ENCODE results near the gene ADGRV1.
"Not testable (repeated sequence)": the region's sequence is repeated elsewhere in the genome, so short reads cannot be mapped to it uniquely, and the experiment has no call there.

ADGRV1 gene

DNA sequence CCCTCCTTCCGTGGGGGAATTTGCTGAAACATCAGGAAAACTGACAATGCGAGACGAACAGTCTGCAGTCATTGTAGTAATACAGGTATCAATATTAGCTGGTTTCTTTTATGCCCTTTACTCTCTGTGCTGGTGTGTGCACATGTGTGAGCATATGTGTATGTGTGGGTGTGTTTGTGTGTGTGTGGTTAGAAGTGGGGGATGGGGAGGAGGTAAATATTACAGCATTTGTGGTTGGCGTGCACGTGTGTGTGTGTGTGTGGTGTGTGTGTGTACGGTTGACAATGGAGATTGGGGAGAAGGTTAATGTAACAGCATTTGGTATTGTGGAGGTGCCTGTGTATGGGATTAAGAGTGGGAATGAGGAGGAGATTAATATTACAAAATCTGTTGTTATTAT is 219.4 kb downstream of the ADGRV1 start:
- H3K9me3 Mint-ChIP-seq = no peaks in the 10 kb centered on the region

DNA sequence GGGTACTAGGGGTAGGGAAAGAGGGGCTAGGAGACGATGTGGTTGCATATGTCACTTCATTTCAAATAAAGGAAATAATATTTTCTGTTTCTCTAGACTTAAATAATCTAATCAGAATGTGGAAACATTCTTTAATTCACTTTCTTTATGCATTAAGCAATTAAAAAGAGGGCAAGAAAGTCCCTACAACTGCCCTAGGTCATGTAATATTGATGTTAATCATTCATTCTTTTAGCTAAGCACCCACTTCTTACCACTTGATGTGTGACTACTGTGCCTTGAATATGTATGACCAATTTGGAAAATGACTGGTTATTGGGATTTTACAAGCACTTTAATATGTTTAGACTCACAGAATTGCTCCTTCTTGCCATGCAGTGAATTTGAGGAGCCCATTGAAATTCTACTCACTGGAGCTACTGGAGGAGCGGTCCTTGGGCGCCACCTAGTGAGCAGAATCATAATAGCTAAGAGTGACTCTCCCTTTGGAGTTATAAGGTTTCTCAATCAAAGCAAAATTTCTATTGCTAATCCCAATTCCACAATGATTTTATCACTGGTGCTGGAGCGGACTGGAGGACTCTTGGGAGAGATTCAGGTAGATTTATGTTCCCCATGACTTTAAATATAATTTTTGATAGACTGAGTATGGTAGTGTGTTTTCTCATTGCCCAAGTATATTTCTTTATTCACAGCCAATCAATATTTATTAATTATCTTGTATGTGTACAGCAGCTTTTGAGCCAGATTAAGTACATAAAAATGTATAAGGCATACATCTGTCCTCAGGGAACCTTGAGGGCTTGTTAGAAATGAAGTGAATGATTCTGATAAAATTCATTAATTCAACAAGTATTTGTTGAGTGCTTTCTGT is 225.1 kb downstream of the ADGRV1 start:
- Mint-ChIP-seq H3K4me3 (no peak overlapping the region), H3K9me3 (no peaks in the 10 kb centered on the region), H3K27me3 (ENCODE audit: low read depth) (no peaks in the 10 kb centered on the region), H3K4me1 (no peaks in the 10 kb centered on the region), H3K36me3 (ENCODE audit: low read depth) (peaks cover 2% of the 10 kb centered on the region), H3K27ac (no peak overlapping the region)
- TF ChIP-seq, protein P1, sequence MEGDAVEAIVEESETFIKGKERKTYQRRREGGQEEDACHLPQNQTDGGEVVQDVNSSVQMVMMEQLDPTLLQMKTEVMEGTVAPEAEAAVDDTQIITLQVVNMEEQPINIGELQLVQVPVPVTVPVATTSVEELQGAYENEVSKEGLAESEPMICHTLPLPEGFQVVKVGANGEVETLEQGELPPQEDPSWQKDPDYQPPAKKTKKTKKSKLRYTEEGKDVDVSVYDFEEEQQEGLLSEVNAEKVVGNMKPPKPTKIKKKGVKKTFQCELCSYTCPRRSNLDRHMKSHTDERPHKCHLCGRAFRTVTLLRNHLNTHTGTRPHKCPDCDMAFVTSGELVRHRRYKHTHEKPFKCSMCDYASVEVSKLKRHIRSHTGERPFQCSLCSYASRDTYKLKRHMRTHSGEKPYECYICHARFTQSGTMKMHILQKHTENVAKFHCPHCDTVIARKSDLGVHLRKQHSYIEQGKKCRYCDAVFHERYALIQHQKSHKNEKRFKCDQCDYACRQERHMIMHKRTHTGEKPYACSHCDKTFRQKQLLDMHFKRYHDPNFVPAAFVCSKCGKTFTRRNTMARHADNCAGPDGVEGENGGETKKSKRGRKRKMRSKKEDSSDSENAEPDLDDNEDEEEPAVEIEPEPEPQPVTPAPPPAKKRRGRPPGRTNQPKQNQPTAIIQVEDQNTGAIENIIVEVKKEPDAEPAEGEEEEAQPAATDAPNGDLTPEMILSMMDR (IDR thresholded peaks at IDR 0.05; ENCODE audit: unreplicated experiment in 3 of 3) = peak; percentile 89 to 95 (median 94)

More for the DNA sequence above, 219.4 kb downstream of the ADGRV1 start:
- no peaks in the 10 kb centered on the region for H3K4me1 Mint-ChIP-seq
- H3K27me3 Mint-ChIP-seq (ENCODE audit: low read depth) = no peaks in the 10 kb centered on the region
- peak overlapping the region in 1 of 3 experiments; percentile 4 for H3K27ac Mint-ChIP-seq
- H3K36me3 Mint-ChIP-seq (ENCODE audit: low read depth) = no peaks in the 10 kb centered on the region
- no peak overlapping the region for H3K4me3 Mint-ChIP-seq
- TF ChIP-seq, protein P1 (IDR thresholded peaks at IDR 0.05; ENCODE audit: unreplicated experiment in 3 of 3) = no peak

DNA sequence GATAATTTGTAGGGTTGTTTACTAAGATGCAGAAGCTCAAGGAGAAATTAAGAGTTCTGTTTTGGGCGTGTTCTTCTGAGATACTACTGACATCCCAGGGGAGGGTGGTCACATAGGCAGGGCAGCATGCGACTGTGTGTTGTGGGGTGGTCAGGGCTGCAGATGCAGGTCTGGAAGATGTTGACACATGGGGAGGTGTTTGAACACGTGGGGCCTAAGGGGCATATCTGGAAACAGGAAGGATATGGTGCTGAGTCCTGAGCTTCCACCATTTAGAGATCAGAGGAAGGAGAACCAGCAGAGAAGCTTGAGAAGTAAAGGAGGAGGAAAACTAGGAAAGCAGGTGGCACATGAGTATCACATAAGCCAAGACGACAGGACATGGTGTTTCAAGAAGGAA is 228.2 kb downstream of the ADGRV1 start:
- no peak overlapping the region for H3K4me3 Mint-ChIP-seq
- H3K27ac Mint-ChIP-seq = no peak overlapping the region
- no peaks in the 10 kb centered on the region for H3K9me3 Mint-ChIP-seq
- TF ChIP-seq, protein P1 (IDR thresholded peaks at IDR 0.05; ENCODE audit: unreplicated experiment in 3 of 3) = no peak
- peaks cover 15% of the 10 kb centered on the region for H3K36me3 Mint-ChIP-seq (ENCODE audit: low read depth)
- no peaks in the 10 kb centered on the region for H3K4me1 Mint-ChIP-seq
- no peaks in the 10 kb centered on the region for H3K27me3 Mint-ChIP-seq (ENCODE audit: low read depth)

DNA sequence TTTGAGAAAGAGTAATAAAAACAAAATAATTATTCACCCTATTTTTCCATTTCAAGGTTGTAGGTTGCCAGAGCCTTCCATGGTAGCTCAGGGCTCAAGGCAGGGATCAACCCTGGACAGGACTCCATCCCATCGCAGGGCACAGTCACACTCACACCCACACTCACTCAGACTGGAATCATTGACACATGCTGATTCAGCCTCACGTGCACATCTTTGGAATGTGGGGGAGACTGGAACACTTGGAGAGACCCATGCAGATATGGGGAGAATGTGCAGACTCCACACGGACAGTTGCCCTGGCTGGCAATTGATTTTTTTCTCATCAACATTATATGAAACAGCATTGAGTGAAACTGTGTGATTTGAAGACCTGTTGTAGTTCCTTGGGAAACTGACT is 234.1 kb downstream of the ADGRV1 start:
- Mint-ChIP-seq H3K27ac (peak overlapping the region in 1 of 3 experiments; percentile 27), H3K9me3 (peaks cover 12% of the 10 kb centered on the region), H3K4me3 (no peak overlapping the region), H3K36me3 (ENCODE audit: low read depth) (peaks cover 54% of the 10 kb centered on the region), H3K4me1 (no peaks in the 10 kb centered on the region), H3K27me3 (ENCODE audit: low read depth) (no peaks in the 10 kb centered on the region)
- TF ChIP-seq, protein P1 (IDR thresholded peaks at IDR 0.05; ENCODE audit: unreplicated experiment in 3 of 3) = no peak

DNA sequence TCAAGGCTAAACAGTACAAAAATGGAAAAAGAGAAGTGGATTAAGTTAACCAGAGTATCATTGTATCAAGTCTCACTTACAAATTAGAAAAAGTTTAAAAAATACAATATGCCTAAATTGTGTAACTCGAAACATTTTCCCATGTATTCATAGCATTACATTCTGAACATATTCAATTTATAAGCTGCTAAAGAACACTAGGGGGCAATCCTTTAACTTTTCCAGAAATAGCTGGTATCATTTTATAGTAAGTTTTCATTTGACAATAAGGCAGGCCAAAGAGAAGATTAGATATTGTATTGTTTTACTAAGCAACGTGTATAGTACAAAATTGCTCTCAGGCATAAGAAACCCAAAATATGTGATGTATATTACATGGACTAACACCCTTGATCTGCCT is 234.6 kb downstream of the ADGRV1 start:
- Mint-ChIP-seq H3K9me3 (peaks cover 17% of the 10 kb centered on the region), H3K4me1 (no peaks in the 10 kb centered on the region), H3K27me3 (ENCODE audit: low read depth) (no peaks in the 10 kb centered on the region), H3K4me3 (no peak overlapping the region), H3K36me3 (ENCODE audit: low read depth) (peaks cover 57% of the 10 kb centered on the region), H3K27ac (peak overlapping the region in 1 of 3 experiments; percentile 27)
- TF ChIP-seq, protein P1 (IDR thresholded peaks at IDR 0.05; ENCODE audit: unreplicated experiment in 3 of 3) = peak in 2 of 3 experiments; percentile 8 to 17

DNA sequence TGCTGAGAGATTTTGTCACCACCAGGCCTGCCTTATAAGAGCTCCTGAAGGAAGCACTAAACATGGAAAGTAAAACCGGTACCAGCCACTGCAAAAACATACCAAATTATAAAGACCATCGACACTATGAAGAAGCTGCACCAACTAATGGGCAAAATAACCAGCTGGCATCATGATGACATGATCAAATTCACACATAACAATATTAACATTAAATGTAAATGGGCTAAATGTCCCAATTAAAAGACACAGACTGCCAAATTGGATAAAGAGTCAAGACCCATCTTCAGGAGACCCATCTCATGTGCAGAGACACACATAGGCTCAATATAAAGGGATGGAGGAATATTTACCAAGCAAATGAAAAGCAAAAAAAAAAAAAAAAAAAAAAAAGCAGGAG is 238.3 kb downstream of the ADGRV1 start:
- Mint-ChIP-seq H3K36me3 (ENCODE audit: low read depth) (peaks cover 49% of the 10 kb centered on the region), H3K9me3 (peaks cover 30% of the 10 kb centered on the region)
- H3K27me3 Mint-ChIP-seq (ENCODE audit: low read depth); H3K4me3 Mint-ChIP-seq; H3K27ac Mint-ChIP-seq; H3K4me1 Mint-ChIP-seq: not testable (repeated sequence)

DNA sequence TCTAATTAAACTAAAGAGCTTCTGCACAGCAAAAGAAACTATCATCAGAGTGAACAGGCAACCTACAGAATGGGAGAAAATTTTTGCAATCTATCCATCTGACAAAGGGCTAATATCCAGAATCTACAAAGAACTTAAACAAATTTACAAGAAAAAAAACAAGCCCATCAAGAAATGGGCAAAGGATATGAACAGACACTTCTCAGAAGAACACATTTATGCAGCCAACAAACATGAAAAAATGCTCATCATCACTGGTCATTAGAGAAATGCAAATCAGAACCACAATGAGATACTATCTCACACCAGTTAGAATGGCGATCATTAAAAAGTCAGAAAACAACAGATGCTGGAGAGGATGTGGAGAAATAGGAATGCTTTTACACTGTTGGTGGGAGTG is 241.5 kb downstream of the ADGRV1 start:
- Mint-ChIP-seq H3K36me3 (ENCODE audit: low read depth) (peaks cover 29% of the 10 kb centered on the region), H3K9me3 (peaks cover 32% of the 10 kb centered on the region)
- H3K27ac Mint-ChIP-seq; H3K4me1 Mint-ChIP-seq; H3K4me3 Mint-ChIP-seq; H3K27me3 Mint-ChIP-seq (ENCODE audit: low read depth): not testable (repeated sequence)

DNA sequence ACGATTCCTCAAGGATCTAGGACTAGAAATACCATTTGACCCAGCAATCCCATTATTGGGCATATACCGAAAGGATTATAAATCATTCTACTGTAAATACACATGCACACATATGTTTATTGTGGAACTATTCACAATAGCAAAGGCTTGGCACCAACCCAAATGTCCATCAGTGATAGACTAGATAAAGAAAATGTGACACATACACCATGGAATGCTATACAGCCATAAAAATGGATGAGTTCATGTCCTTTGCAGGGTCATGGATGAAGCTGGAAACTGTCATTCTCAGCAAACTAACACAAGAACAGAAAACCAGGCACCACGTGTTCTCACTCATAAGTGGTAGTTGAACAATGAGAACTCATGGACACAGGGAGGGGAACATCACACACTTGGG is 241.9 kb downstream of the ADGRV1 start:
- not testable (repeated sequence) for H3K27ac Mint-ChIP-seq; H3K4me3 Mint-ChIP-seq; H3K4me1 Mint-ChIP-seq; H3K27me3 Mint-ChIP-seq (ENCODE audit: low read depth)
- peaks cover 32% of the 10 kb centered on the region for H3K9me3 Mint-ChIP-seq
- peaks cover 27% of the 10 kb centered on the region for H3K36me3 Mint-ChIP-seq (ENCODE audit: low read depth)
